Heart left ventricle (tissue), 16 donors: ENCODE data around the gene PTPRZ1. TPM values are rescaled to one million over a fixed set of nuclear protein-coding genes. Genes with fewer than 3 reads are reported as not detected.

ENCODE experiments used
- ATAC-seq, 4 donors: fragments of 200-7000 bp; cut with Tn5 transposase; one replicate each; pipeline ENCODE4 v1.9.1; 2020 to 2022; ENCODE audit warnings: moderate library complexity in 4 of 4, mild to moderate bottlenecking in 3 of 4, moderate number of reproducible peaks in 1 of 4
- DNase-seq, 5 donors: peaks; one replicate each; pipeline ENCODE4 v3.0.0-alpha.2; 2020
- H3K27ac ChIP-seq, 12 donors: fragments of 200-600 bp; sonication (generic) in 4 of 12; one replicate each; pipeline versions ENCODE4 v1.5.0 to v1.8.0; 2016 to 2022; ENCODE audit warnings: mild to moderate bottlenecking in 2 of 12
- H3K27me3 ChIP-seq, 9 donors: fragments of 200-600 bp; sonication (generic) in 2 of 9; one replicate each; pipeline versions ENCODE4 v1.5.1 to v1.8.0; 2016 to 2022; ENCODE audit warnings: mild to moderate bottlenecking in 3 of 9
- H3K36me3 ChIP-seq, 9 donors: fragments of 200-600 bp; sonication (generic) in 2 of 9; one replicate each; pipeline versions ENCODE4 v1.5.0 to v1.8.0; 2018 to 2022; ENCODE audit warnings: mild to moderate bottlenecking in 2 of 9
- H3K4me1 ChIP-seq, 12 donors: fragments of 200-600 bp; sonication (generic) in 4 of 12; one replicate each; pipeline versions ENCODE4 v1.5.0 to v1.8.0; 2016 to 2022; ENCODE audit warnings: mild to moderate bottlenecking in 3 of 12
- H3K4me3 ChIP-seq, 12 donors: fragments of 200-600 bp; sonication (generic) in 4 of 12; one replicate each; pipeline versions ENCODE4 v1.5.0 to v1.8.0; 2017 to 2022; ENCODE audit warnings: mild to moderate bottlenecking in 9 of 12, moderate library complexity in 4 of 12
- H3K9me3 ChIP-seq, 12 donors: fragments of 200-600 bp; sonication (generic) in 4 of 12; one replicate each; pipeline versions ENCODE4 v1.5.0 to v1.8.0; 2016 to 2022; ENCODE audit warnings: mild to moderate bottlenecking in 1 of 12
- POLR2A ChIP-seq, 2 donors: fragments of 450-650 bp; IDR thresholded peaks; one replicate each; pipeline ENCODE4 v1.6.1; 2017; ENCODE audit warnings: antibody characterized with exemption in 2 of 2, mild to moderate bottlenecking in 2 of 2, moderate library complexity in 2 of 2
- whole genome bisulfite sequencing, 4 donors: extraction: QIAGEN DNeasy Blood & Tissue Kit in 2 of 4; methylation state at CpG; one replicate each; pipeline versions ENCODE4 v1.1.5 to v1.1.7; 2013 to 2018; 5-methylcytosine and 5-hydroxymethylcytosine counted together
- intact Hi-C, 10 donors: fragments of 100-400 bp; cut with DNase I; formaldehyde crosslinking; loops; one replicate each; pipeline versions ENCODE4 v1.11.1 to v1.14.2; 2022
- polyA plus RNA-seq, 2 donors: library from polyadenylated mRNA; stranded (reverse); fragments of 200-250 nt; gene quantifications; one replicate each; pipeline ENCODE4 v1.2.3, GENCODE V29; 2013
- total RNA-seq, 9 donors: library from RNA; depleted of rRNA in 2 of 9; stranded (reverse); fragments of >200 nt in 2 of 9; fragmentation: NEBNext Ultra II Directional in 3 of 9; extraction: Animal tissue kit (Norgen Biotek cat#: 25700) in 3 of 9; gene quantifications; one replicate each; pipeline versions ENCODE4 v1.1.0 to v1.2.4, GENCODE V29; 2016 to 2023
- TF ChIP-seq, protein P1 (sequence below), 12 donors: fragments of 200-600 bp; sonication (generic) in 4 of 12; IDR thresholded peaks; one replicate each; pipeline versions ENCODE4 v1.5.0 to v1.8.0; 2018 to 2022; ENCODE audit warnings: antibody characterized with exemption in 12 of 12, mild to moderate bottlenecking in 5 of 12
- donor health status: ischemic (EF 13 %, LVEDD 7.1; RV severe dilation, severe dysfunction).
- donor health status: healthy with polysubstance abuse.
- donor health status: DM: no; HTN: yes; CAD: no.
- donor health status: DM: no; HTN: no; CAD: no.
- donor health status: ischemic (EF 25% LVEDD 6.9; RV normal size, moderate dysfunction).
- donor health status: ischemic (EF 25% LVEDD 5.7; RV mildly dilated, moderate dysfunction).
- donor health status: healthy.
- donor health status: DM: yes; HTN: yes; CAD: no.
- donor health status: ischemic (EF 35%, LVEDD 5.7; RV mildly dilated, moderate dysfunction).
- donor health status: nonischemic (EF 11% LVEDD 7.7; RV severe dilation, severe dysfunction).
- donor health status: DM: yes; HTN: yes; CAD: no.
- donor health status: PGD.
- donor health status: ischemic (EF 29% LVEDD 5.4; RV normal size, mild dysfunction).
- donor health status: nonischemic (EF 23%, LVEDD 6.1; RV moderate dilation, normal function).

The PTPRZ1 gene
- total and polyA plus RNA-seq, 11 donors = 0.27 to 4.8 (median 0.45) TPM

GRCh38 chr7:122054393-122054792, 181.4 kb downstream of the PTPRZ1 start:
- ATAC-seq = no peak

DNA sequence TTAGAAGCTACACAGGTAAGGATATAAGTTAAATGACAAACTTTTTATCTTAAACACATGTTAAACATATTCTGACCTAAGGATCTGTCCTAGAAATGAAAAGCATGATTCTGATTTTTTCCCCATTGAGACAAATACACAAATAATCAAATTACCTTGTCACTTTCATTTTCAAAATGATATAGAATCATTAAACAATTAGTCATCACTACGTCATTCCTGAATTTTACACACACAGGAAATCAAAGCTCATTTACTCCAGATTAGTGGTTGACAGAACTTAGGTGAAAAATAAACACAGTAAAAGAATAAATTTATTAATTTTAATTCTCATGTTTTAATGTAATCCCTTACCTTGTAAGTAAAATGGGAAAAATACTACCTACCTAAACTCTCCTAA, 182.1 kb downstream of the PTPRZ1 start:
- DNase-seq = no peak

More at GRCh38 chr7:122054393-122054792, 181.4 kb downstream of the PTPRZ1 start:
- H3K36me3 ChIP-seq = no peaks in the 10 kb centered on the region
- WGBS, 4 donors = 88 to 98% (median 94%) methylated on average over 1 of the region's 1 CpG
- no peak overlapping the region for H3K4me3 ChIP-seq
- TF ChIP-seq, protein P1, sequence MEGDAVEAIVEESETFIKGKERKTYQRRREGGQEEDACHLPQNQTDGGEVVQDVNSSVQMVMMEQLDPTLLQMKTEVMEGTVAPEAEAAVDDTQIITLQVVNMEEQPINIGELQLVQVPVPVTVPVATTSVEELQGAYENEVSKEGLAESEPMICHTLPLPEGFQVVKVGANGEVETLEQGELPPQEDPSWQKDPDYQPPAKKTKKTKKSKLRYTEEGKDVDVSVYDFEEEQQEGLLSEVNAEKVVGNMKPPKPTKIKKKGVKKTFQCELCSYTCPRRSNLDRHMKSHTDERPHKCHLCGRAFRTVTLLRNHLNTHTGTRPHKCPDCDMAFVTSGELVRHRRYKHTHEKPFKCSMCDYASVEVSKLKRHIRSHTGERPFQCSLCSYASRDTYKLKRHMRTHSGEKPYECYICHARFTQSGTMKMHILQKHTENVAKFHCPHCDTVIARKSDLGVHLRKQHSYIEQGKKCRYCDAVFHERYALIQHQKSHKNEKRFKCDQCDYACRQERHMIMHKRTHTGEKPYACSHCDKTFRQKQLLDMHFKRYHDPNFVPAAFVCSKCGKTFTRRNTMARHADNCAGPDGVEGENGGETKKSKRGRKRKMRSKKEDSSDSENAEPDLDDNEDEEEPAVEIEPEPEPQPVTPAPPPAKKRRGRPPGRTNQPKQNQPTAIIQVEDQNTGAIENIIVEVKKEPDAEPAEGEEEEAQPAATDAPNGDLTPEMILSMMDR (IDR thresholded peaks at IDR 0.05) = no peak
- no peak for TF ChIP-seq POLR2A (IDR thresholded peaks at IDR 0.05)
- intact Hi-C loops = no loop called here
- H3K27ac ChIP-seq = no peak overlapping the region
- no peaks in the 10 kb centered on the region for H3K9me3 ChIP-seq
- no peaks in the 10 kb centered on the region for H3K27me3 ChIP-seq
- no peaks in the 10 kb centered on the region for H3K4me1 ChIP-seq
- no peak for DNase-seq

GRCh38 chr7:122056977-122057376, 184.0 kb downstream of the PTPRZ1 start:
- H3K36me3 ChIP-seq = no peaks in the 10 kb centered on the region
- H3K27me3 ChIP-seq = no peaks in the 10 kb centered on the region
- ATAC-seq (no peak), DNase-seq (no peak)
- intact Hi-C loops = no loop called here
- H3K27ac ChIP-seq = no peak overlapping the region
- TF ChIP-seq, protein P1 (IDR thresholded peaks at IDR 0.05) = no peak
- no peak for TF ChIP-seq POLR2A (IDR thresholded peaks at IDR 0.05)
- no peaks in the 10 kb centered on the region for H3K9me3 ChIP-seq
- 45 to 62% (median 53%) methylated on average over 2 of the region's 2 CpGs for WGBS, 4 donors
- no peaks in the 10 kb centered on the region for H3K4me1 ChIP-seq
- no peak overlapping the region for H3K4me3 ChIP-seq

More for the DNA sequence above, 182.1 kb downstream of the PTPRZ1 start:
- Histone ChIP-seq H3K9me3 (no peaks in the 10 kb centered on the region), H3K36me3 (no peaks in the 10 kb centered on the region), H3K4me1 (no peaks in the 10 kb centered on the region), H3K4me3 (no peak overlapping the region), H3K27ac (no peak overlapping the region), H3K27me3 (no peaks in the 10 kb centered on the region)
- 66 to 73% (median 70%) methylated on average over 1 of the region's 1 CpG for WGBS, 4 donors
- ATAC-seq = no peak
- intact Hi-C loops = no loop called here
- TF ChIP-seq, protein P1 (IDR thresholded peaks at IDR 0.05) = no peak
- TF ChIP-seq POLR2A (IDR thresholded peaks at IDR 0.05) = no peak

GRCh38 chr7:122059542-122059941, 186.6 kb downstream of the PTPRZ1 start:
- Histone ChIP-seq H3K9me3 (no peaks in the 10 kb centered on the region), H3K36me3 (no peaks in the 10 kb centered on the region), H3K4me1 (no peaks in the 10 kb centered on the region), H3K27ac (no peak overlapping the region), H3K27me3 (no peaks in the 10 kb centered on the region), H3K4me3 (no peak overlapping the region)
- DNase-seq = no peak
- intact Hi-C loops = no loop called here
- no peak for TF ChIP-seq POLR2A (IDR thresholded peaks at IDR 0.05)
- TF ChIP-seq, protein P1 (IDR thresholded peaks at IDR 0.05) = no peak
- 70 to 75% (median 74%) methylated on average over 4 of the region's 4 CpGs for WGBS, 4 donors
- no peak for ATAC-seq
